H9 (cell line): ENCODE measurements around the gene ADCK2. TPM values are rescaled to one million over a fixed set of nuclear protein-coding genes. Genes with fewer than 3 reads are reported as not detected.

Experiments used
- DNase-seq: peaks from one replicate; pipeline ENCODE4 v3.0.0-alpha.2; 2017
- H2AFZ ChIP-seq: one replicate; pipeline ENCODE4 v1.6.1; 2013; ENCODE audit warnings: mild to moderate bottlenecking, low read length, control low read depth, moderate library complexity
- H2AK5ac ChIP-seq: 2 replicates; pipeline ENCODE4 v1.6.1; 2013; ENCODE audit warnings: low read length, control low read depth, mixed read lengths; ENCODE audit not compliant: insufficient read length
- H2BK120ac ChIP-seq: one replicate; pipeline ENCODE4 v1.6.1; 2013; ENCODE audit warnings: low read depth, mild to moderate bottlenecking, low read length, control low read depth, inconsistent platforms; ENCODE audit not compliant: poor library complexity, severe bottlenecking
- H2BK12ac ChIP-seq: 2 replicates; pipeline ENCODE4 v1.6.1; 2013; ENCODE audit warnings: low read length, control low read depth, mixed read lengths, low read depth; ENCODE audit not compliant: insufficient read length
- H2BK15ac ChIP-seq: 2 replicates; pipeline ENCODE4 v1.6.1; 2013; ENCODE audit warnings: low read depth, low read length, control low read depth
- H2BK20ac ChIP-seq: one replicate; pipeline ENCODE4 v1.6.1; 2013; ENCODE audit warnings: low read depth, mild to moderate bottlenecking, low read length, control low read depth, inconsistent platforms; ENCODE audit not compliant: poor library complexity, severe bottlenecking
- H2BK5ac ChIP-seq: 2 replicates; pipeline ENCODE4 v1.6.1; 2013; ENCODE audit warnings: low read length, control low read depth, mixed read lengths; ENCODE audit not compliant: insufficient read length
- H3K14ac ChIP-seq: 2 replicates; pipeline ENCODE4 v1.6.1; 2013; ENCODE audit warnings: low read length, control low read depth; ENCODE audit not compliant: insufficient read depth
- H3K18ac ChIP-seq: 2 replicates; pipeline ENCODE4 v1.6.1; 2013; ENCODE audit warnings: low read depth, mild to moderate bottlenecking, mixed read lengths, low read length, control low read depth; ENCODE audit not compliant: insufficient read length
- H3K23ac ChIP-seq: 2 replicates; pipeline ENCODE4 v1.6.1; 2013; ENCODE audit warnings: low read length, control low read depth, mixed read lengths, low read depth; ENCODE audit not compliant: insufficient read length
- H3K23me2 ChIP-seq: 2 replicates; pipeline ENCODE4 v1.6.1; 2013; ENCODE audit warnings: low read depth, mild to moderate bottlenecking, mixed read lengths, low read length, control low read depth; ENCODE audit not compliant: insufficient read length, poor library complexity, severe bottlenecking
- H3K27ac ChIP-seq: 2 replicates; pipeline ENCODE4 v1.5.1; 2013; ENCODE audit warnings: low read length, control low read depth, mixed read lengths, low read depth; ENCODE audit not compliant: insufficient read length
- H3K27me3 ChIP-seq: 2 replicates; pipeline ENCODE4 v1.6.1; 2013; ENCODE audit warnings: low read length, control low read depth, inconsistent platforms; ENCODE audit not compliant: insufficient read depth
- H3K4ac ChIP-seq: 2 replicates; pipeline ENCODE4 v1.6.1; 2013; ENCODE audit warnings: low read depth, mild to moderate bottlenecking, control low read depth, inconsistent platforms, low read length, moderate library complexity
- H3K4me1 ChIP-seq: 2 replicates; pipeline ENCODE4 v1.6.1; 2013; ENCODE audit warnings: low read length, control low read depth, inconsistent platforms; ENCODE audit not compliant: insufficient read depth
- H3K4me2 ChIP-seq: 2 replicates; pipeline ENCODE4 v1.6.1; 2013; ENCODE audit warnings: low read length, control low read depth, mixed read lengths; ENCODE audit not compliant: insufficient read length, insufficient read depth
- H3K56ac ChIP-seq: 2 replicates; pipeline ENCODE4 v1.6.1; 2013; ENCODE audit warnings: low read depth, mild to moderate bottlenecking, mixed read lengths, low read length, control low read depth; ENCODE audit not compliant: insufficient read length
- H3K79me1 ChIP-seq: 2 replicates; pipeline ENCODE4 v1.6.1; 2013; ENCODE audit warnings: low read depth, mild to moderate bottlenecking, moderate library complexity, low read length, control low read depth, inconsistent platforms; ENCODE audit not compliant: insufficient read depth, poor library complexity, severe bottlenecking
- H3K79me2 ChIP-seq: 2 replicates; pipeline ENCODE4 v1.6.1; 2013; ENCODE audit warnings: low read length, control low read depth, inconsistent platforms; ENCODE audit not compliant: insufficient read depth
- H3K9ac ChIP-seq: 2 replicates; pipeline ENCODE4 v1.6.1; 2013; ENCODE audit warnings: low read length, control low read depth, mixed read lengths; ENCODE audit not compliant: insufficient read length; ENCODE audit errors: extremely low read depth
- H3K9me3 ChIP-seq: one replicate; pipeline ENCODE4 v1.6.1; 2013; ENCODE audit warnings: low read depth, low read length, inconsistent platforms; ENCODE audit not compliant: control insufficient read depth
- H3T11ph ChIP-seq: one replicate; pipeline ENCODE4 v1.6.1; 2013; ENCODE audit warnings: mild to moderate bottlenecking, low read length, control low read depth, inconsistent platforms
- H4K20me1 ChIP-seq: one replicate; pipeline ENCODE4 v1.6.1; 2013; ENCODE audit not compliant: control insufficient read depth, insufficient read length, insufficient read depth
- H4K5ac ChIP-seq: 2 replicates; pipeline ENCODE4 v1.6.1; 2013; ENCODE audit warnings: low read depth, mild to moderate bottlenecking, mixed read lengths, low read length, control low read depth; ENCODE audit not compliant: insufficient read length
- H4K8ac ChIP-seq: replicated peaks from 2 replicates; pipeline ENCODE4 v1.6.1; 2013; ENCODE audit warnings: low read length, control low read depth, mixed read lengths, low read depth; ENCODE audit not compliant: insufficient read length
- H4K91ac ChIP-seq: 2 replicates; pipeline ENCODE4 v1.6.1; 2013; ENCODE audit warnings: low read depth, mild to moderate bottlenecking, moderate library complexity, mixed read lengths, low read length, control low read depth; ENCODE audit not compliant: insufficient read length
- H3K27ac Mint-ChIP-seq, 3 experiments: 2 replicates in 2 of 3; 3 replicates in 1 of 3; pipeline ENCODE4 v1.8.0; 2020 to 2021; ENCODE audit warnings: mixed read lengths in 3 of 3, mild to moderate bottlenecking in 1 of 3, moderate library complexity in 1 of 3
- H3K27me3 Mint-ChIP-seq: 2 replicates; pipeline ENCODE4 v1.8.0; 2021; ENCODE audit warnings: low read depth, mild to moderate bottlenecking, moderate library complexity, mixed read lengths
- H3K36me3 Mint-ChIP-seq, 3 experiments: 2 replicates in 2 of 3; 3 replicates in 1 of 3; pipeline ENCODE4 v1.8.0; 2020 to 2021; ENCODE audit warnings: low read depth in 3 of 3, mixed read lengths in 3 of 3; ENCODE audit not compliant: insufficient read depth in 1 of 3
- H3K4me1 Mint-ChIP-seq, 2 experiments: 2 replicates each; pipeline ENCODE4 v1.8.0; 2020; ENCODE audit warnings: mixed read lengths in 2 of 2
- H3K4me3 Mint-ChIP-seq, 2 experiments: 2 replicates in 1 of 2; 3 replicates in 1 of 2; pipeline ENCODE4 v1.8.0; 2020 to 2021; ENCODE audit warnings: mild to moderate bottlenecking in 2 of 2, mixed read lengths in 2 of 2, moderate library complexity in 1 of 2
- H3K9me3 Mint-ChIP-seq, 2 experiments: 2 replicates in 1 of 2; 3 replicates in 1 of 2; pipeline ENCODE4 v1.8.0; 2020; ENCODE audit warnings: mild to moderate bottlenecking in 2 of 2, mixed read lengths in 2 of 2, moderate library complexity in 1 of 2
- CTCF ChIP-seq: fragments of 200-600 bp; sonication (generic); conservative IDR thresholded peaks from 3 replicates; pipeline ENCODE4 v1.8.0; 2021; ENCODE audit warnings: antibody characterized with exemption, mild to moderate bottlenecking
- WGBS: extraction: QIAGEN DNeasy Blood & Tissue Kit; methylation state at CpG from one replicate; pipeline ENCODE4 v1.1.7; 2013; ENCODE audit warnings: missing lambda C conversion rate, low lambda C conversion rate, mixed read lengths; ENCODE audit not compliant: insufficient read length; ENCODE audit errors: extremely low coverage; 5-methylcytosine and 5-hydroxymethylcytosine counted together
- total RNA-seq: library from RNA; stranded (reverse); gene quantifications from 2 replicates; pipeline ENCODE4 v1.2.1, GENCODE V29; 2021

Gene ADCK2
- total RNA-seq, 1 experiment from 2014 or later, result 12.4 TPM

GRCh38 chr7:140638173-140638791 lies 34.5 kb upstream of the ADCK2 start:
- Mint-ChIP-seq H3K27ac (peak overlapping the region in 1 of 3 experiments; percentile 40; a peak in 3 of 7 replicates), H3K36me3 (no peaks in the 10 kb centered on the region), H3K9me3 (no peaks in the 10 kb centered on the region), H3K4me3 (peak overlapping the region; percentile 1 to 47; a peak in 2 of 5 replicates), H3K27me3 (peaks cover 35% of the 10 kb centered on the region), H3K4me1 (peaks cover 45 to 49% of the 10 kb centered on the region in 2 experiments)
- TF ChIP-seq CTCF, result peak; percentile 43; the same call in 2 of the 3 replicates
- Histone ChIP-seq H3K56ac (no peak overlapping the region), H2BK120ac (no peak overlapping the region), H2AFZ (no peak overlapping the region), H3K9ac (no peak overlapping the region), H2BK12ac (no peak overlapping the region), H2BK15ac (no peak overlapping the region), H4K20me1 (no peaks in the 10 kb centered on the region), H3K79me1 (no peaks in the 10 kb centered on the region), H2AK5ac (no peak overlapping the region), H2BK5ac (no peak overlapping the region), H3K14ac (no peak overlapping the region; the same call in 1 of the 2 replicates), H4K8ac (no peak overlapping the region), H3K9me3 (no peaks in the 10 kb centered on the region), H3K4me1 (peaks cover 14% of the 10 kb centered on the region; the same call in 1 of the 2 replicates), H3K27ac (no peak overlapping the region), H4K91ac (no peak overlapping the region), H3K4ac (no peak overlapping the region), H2BK20ac (no peak overlapping the region), H3K18ac (no peak overlapping the region), H3K4me2 (no peak overlapping the region), H3T11ph (no peak overlapping the region), H4K5ac (no peak overlapping the region), H3K27me3 (no peaks in the 10 kb centered on the region), H3K79me2 (peaks cover 3% of the 10 kb centered on the region; the same call in 1 of the 2 replicates), H3K23ac (no peak overlapping the region), H3K23me2 (peaks cover 15% of the 10 kb centered on the region)
- DNase-seq, result peak; percentile 84
- WGBS, result no CpG with 5 or more reads among the region's 6 CpGs
